Stimulated activated CD4-positive, alpha-beta T cell treated with anti-CD3 and anti-CD28 coated beads, Interleukin-1b, Interleukin-23, amount 100 ng/mL, for 24 hours (primary cell): ENCODE results near the gene TLR8.

ENCODE experiments used
- DNase-seq, 4 experiments: peaks; one replicate each; pipeline ENCODE4 v3.0.0-alpha.2; 2020; ENCODE audit warnings: low read depth in 4 of 4, low spot score in 1 of 4

Gene TLR8

DNA sequence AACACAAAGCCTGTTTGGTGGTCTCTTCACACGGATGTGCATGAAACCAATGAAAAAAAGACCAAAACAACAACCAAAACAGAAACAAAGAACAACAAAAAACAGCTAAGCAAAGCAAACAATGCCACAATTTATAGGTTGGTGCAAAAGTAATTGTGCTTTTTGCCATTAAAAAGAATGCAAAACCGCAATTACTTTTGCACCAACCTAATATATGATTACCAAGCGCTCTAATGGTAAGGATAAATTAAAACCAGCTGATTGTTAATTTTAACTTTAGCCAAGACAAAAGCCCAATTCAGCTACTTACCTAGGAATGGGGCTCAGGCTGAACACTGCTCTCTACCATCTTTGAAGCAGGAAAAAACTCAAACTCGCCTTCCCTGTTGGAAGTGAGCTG is 39.1 kb downstream of the TLR8 start:
- no peak for DNase-seq

DNA sequence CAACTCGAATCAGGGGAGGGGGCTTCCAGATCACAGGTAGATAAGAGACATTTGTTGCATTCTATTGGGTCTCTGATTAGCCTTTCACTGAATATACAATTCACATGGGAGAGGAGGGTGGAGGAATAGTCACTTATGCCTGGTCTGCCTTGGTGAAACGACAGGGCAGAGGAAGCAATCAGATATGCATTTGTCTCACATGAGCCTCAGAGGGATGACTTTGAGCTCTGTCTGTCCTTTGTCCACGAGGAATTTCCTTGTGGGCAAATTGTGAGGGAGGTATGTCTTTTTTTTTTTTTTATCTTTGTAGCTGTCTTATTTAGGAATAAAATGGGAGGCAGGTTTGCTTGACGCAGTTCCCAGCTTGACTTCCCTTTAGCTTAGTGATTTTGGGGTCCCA is 40.0 kb downstream of the TLR8 start:
- DNase-seq, result no peak

DNA sequence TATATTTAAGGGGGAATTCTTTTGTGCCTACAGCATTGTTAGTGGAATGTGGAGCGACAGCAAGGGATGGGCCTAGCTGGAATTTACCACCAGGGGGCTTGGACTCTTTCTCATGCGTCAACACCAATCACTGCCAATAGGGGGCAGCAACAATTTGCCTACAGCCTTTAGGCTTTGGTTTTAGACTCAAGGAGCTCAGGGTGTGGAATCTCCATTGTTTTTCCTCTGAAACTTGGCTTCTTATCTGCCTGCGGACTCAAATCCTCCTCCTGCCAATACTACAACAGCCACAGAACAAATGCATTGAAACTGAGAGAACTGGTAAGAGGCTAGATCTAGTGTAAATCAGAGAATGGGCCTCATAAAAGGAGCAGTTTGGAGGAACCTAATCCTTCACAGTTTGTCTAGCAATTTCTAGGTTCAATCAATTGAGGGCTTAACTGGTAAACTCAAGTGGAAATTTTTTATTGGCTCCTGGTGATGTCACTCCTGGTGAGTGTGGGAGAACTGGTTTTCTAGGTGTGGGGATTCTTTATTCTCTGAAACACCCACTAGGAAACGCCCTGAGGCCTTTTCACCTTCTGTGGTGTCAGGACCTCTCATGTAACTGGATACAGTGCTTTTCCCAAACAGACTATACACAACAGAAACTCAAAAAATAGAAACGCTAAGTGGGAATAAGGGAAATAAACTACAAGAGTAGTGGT is 40.6 kb downstream of the TLR8 start:
- DNase-seq, result peak in 2 of 4 experiments; percentile 60 to 70

DNA sequence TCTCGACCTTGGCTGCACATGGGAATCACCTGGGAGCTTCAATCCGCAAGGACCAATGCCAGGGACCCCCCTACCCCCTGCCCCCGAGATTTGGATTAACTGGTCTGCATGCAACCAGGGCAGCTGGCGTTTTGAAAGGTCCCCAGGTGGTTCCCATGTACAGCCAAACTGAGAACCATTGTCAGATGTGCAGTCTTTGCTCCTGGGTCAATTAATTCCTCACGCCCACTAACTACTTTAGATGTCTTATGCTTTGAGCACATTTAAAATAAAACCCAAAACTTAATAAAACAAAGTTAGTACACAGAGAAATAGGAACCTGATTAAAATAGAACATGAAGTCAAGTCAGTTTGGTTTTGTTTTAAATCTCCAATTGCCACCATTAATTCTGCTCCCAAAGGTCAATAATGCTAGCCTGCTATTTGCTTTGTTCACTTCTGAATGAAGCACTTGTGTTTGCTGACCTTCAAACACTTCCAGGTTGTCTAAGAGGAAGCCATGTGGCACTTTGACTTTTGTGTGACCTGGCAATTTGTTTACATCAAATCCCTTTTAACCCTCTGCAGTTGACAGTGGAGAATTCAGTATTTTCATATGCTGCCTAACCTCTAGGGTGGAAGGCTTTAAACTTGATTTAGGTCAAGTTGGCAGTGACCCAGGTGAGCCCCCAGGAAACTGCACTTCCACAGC is 41.3 kb downstream of the TLR8 start:
- no peak for DNase-seq

DNA sequence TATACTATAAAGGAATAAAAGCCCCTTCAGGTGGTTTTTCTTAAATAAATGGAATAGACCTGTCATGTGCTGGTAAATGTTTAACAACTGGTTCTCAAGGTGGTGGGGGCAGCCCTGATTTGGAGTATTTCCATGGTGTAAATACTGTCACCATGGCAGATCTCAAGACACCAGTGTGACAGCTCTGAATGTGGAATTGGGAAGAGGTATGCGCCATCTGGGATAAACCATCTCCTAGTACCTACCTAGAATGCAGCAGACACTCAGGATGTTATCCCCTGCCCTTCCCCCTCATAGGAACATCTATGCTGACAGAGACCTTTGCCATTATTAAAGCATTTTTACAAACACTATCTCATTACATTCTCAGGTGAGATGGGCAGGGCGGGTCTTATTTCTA is 42.1 kb downstream of the TLR8 start:
- DNase-seq, result no peak

DNA sequence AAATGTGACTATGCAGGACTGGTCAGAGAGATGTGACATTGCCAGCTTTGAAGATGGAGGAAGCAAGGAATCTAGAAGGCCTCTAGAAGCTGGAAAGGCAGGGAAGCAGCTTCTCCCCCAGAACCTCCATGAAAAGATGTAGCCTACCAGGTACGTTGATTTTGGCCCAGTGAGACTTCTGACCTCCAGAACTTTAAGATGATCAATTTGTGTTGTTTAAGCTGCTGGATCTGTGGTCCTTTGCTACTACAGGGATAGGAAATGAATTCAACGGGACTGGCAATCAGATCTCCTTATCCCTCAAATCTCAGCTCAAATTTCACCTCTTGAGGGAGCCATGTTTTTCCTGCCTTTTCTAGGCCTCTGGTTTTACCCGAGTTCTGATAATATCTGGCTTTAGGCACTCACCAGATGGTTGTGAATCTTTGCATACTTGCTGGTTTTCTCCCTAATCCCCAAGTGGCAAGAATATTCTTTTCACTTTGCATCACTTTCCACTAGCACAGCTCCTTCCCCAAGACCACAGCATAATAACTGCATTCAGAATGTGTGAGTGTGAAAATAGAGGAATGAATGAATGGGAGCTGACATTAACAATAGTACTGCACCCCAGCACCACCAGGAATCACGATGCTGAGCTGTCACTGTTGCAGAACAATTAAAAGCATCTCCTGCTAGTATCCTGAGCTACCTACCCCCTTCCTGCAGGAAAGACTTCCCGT is 42.9 kb downstream of the TLR8 start:
- DNase-seq, result no peak

DNA sequence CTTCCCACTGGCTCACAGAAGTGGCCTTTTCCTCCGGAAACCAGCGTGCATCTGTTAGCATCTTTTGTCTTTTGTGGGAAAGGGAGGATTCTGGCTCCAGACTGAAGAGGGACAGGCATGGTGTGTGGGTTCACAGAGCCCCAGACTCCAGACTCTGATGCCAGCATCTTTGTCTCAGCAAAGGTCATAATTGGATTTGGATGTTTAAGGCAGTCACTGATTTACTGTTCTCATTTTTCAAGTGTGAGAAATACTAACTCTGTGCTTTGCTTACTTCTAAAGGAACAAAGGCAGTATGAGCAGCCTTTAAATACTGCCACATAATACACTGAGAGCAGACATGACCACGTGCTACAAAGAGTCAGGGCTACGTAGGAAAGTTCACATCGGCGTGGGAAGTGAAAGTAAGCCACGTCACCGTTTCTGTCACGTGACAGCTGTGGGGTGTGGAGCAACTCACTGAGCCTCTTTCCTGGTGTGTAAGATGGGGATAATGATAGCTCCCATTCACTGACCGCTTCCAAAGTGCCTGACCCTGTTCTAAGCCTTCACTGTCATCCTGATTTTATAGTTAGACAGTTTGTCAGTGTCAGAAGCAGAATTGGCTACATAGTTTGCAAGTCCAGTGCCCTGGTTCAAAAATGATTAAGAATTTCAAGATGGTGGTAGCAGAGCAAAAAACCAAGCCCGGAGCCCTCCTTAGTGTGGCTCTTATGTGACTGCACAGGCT is 43.7 kb downstream of the TLR8 start:
- peak in 2 of 4 experiments; percentile 62 to 70 for DNase-seq

DNA sequence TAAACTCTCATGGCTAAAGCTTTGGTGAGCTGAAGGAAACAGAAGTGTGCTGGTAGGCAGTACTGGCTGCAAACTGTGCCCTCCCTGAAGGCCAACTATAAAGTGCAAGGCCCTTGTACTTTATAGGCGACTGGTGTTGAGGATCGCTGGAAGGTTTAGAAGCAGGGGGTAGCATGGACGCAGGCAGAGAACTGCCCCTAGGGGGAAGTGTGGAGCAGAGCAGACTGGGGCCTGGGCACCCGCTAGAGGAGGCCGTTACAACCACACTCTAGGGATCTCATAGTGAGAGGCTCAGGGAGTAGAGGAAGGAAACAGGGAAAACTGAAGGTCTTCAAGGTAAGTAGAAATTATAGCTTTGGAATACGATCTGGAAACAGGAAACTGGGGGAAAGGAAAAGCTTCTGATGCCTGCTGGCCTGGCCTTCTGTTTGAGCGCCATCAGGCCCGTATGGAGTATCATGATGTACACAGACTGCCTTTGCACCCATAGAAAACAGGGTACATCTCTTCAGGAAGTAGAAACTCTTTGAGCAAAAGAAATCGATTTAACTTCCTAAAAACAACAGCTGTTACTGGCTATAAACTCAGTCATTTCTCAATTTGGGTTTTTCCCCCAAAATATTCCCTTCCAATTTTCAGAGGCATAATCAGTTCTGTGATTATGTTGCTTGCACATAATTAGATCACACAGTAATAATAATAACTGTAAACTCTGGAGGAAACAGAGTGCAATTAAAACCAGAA is 44.6 kb downstream of the TLR8 start:
- DNase-seq, result no peak

DNA sequence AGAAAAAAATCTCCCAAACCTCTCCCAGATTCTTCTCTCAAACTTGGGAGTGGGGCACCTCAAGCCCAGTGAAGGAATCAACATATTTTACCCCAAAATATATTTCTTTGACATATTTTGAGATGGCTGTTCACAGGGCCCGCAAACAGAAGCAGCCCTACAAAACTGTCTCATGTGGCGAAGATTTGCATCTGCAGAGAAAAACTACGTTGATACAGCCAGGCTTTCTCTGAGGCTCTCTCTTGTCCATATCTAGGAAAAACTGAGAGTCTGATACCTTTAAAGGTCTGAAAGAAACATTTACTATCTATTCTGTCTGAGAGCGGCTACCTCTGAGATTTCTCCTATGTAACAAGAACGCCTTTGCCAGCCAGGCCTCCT is 45.2 kb downstream of the TLR8 start:
- no peak for DNase-seq

DNA sequence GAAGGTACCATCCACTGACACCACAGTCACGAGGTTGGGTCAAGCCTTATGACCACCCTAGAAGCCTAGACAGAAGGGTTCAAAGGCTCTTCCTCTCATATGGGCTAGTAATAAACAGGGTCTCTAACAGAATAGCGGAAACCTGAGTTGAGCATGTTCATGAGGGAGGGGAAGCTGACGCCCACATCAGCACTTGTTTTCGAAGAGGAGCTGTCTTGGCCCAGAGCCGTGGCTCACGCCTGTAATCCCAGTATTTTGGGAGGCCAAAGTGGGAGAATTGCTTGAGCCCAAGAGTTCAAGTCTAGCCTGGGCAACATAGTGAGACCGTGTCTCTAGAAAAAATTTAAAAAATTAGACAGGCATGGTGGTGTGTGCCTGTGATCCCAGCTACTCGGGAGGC is 47.0 kb downstream of the TLR8 start:
- DNase-seq, result no peak

DNA sequence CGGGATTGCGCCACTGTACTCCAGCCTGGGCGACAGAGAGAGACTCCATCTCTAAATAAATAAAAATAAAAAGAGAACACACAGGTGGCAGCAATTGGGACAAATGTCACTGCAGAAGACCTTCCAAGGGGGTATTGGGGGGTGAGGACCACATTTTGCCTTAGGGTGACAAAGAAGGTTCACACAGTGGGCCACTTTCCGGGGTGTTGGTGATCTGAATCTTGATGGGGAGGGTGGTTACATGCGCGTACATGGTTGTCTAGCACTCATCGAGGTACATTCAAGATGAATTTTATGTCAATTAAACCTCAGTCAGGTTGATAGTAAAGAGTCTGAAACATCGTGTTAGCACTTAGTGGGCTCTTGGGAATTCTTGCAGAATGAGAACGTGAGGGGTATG is 48.0 kb downstream of the TLR8 start:
- DNase-seq, result no peak

DNA sequence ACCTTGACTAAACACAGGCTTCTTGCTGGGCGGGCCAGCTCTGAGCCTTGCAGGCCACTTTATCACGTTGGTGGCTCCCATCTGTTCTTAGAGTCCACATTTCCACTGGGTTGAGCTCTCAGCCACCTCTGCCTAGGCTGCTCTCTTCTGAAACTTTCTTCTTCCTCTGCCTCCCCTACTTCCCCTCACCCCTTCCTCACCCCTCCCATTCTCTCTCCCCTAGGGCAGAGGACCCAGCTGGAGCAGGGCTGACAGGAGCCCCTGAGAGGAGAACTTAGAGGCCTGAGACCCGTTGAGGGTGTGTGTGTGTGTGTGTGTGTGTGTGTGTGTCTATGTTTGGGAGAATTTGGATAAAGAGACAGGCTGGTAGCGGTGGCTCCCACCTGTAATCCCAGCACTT is 48.6 kb downstream of the TLR8 start:
- no peak for DNase-seq

DNA sequence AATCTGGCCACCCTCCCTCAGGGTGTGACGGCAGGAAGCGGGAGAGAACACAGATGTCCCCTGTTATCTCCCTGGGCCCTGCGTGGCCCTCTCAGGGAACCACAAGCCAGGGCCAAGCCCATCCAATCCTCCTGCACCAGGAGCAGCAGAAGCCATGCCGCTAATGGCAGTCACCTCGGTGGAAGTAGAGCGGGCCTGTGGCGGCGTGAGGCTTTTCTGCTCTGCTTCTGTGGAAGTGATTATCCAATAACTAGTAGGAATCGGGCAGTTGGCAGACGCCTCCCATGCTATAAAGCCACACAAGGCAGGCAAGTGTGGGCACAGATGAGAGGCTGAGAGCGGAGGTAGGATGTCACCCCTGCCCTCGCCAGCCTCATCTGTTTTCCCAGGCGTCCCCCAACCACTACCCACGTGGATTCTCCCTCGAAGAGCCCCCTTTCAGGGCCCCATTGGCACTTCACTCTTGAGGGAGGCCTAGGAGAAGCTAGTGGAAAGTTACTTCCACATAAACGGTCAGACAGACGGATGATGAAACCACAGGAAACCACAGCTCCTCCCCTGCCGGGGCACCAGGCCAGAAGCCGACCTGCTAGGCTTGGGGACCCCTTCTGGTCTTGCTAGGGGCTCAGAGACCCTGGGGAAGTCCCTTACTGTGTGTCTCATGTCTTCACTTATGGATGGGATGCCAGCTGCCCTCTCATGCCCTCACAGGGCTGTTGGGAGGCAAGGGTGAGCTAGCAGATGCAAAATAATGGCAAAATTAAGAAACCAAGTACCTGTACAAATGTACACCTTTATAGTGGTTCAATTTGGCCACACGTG is 49.7 kb downstream of the TLR8 start:
- no peak for DNase-seq

DNA sequence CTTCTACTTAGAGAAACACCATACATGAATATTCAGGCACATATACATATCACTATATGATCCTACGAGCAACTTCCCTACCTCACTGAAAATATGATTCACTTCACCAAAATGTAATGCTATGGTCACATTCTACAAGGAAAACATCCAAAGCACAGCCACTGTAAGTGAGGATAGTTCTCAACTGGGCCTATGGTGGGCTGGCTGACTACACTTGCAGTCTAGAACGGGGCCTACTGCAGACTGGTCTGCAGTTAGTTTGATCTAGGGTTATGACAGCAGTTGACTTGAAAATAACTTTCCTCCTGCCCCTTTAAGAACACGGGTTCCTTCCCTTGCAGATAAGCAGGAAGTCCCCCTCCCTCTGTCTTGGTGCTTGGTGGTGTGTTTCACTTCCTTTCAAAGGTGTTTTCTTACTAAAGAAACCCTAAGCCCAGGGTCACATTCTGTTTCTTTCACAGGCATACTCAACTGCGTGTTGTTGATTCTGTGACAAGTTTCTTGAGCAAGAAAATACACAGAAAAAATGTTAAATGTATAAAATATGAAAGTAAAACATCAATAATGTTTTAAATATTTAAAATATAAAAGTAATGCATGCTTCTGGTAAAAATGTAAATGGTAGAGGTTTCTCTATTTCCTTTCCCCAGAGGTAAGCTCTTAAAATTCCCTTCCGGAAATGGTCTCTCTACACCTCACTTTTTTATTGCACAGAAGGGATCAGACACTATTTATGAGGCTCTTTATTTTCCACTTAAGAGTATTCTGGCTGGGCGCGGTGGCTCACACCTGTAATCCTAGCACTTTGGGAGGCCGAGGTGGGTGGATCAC is 50.5 kb downstream of the TLR8 start:
- no peak for DNase-seq

DNA sequence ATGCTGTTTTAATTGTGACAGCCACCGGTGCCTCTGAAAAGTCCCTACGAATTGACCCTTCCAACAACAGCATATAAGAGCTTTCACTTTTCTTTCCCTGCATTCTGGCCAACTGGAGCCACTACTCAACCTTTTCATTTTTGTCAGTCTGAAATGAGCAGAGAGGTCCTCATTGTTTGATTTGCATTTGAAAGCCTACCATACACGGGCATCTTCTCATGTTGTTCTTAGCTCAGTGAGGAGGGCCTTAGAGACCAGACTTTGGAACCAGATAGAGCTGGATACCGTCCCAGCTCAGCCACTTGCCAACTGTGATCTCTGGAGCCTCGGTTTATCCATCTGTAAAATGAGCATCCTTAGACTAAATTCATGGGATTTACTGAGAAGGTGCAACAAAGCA is 51.6 kb downstream of the TLR8 start:
- no peak for DNase-seq

DNA sequence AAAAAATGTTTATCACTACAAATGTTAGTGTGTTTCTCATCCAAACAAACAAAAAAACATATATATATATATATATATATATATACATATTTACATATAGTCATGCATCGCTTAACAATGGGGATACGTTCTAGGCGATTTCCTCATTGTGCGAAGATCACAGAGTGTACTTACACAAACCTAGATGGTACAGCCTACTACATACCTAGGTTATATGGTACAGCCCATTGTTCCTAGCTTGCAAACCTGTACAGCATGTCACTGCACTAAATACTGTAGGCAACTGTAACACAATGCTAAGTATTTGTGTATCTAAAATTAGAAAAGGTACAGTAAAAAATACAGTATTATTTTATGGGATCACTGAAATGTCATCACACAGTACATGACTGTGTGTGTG is 52.0 kb downstream of the TLR8 start:
- no peak for DNase-seq

DNA sequence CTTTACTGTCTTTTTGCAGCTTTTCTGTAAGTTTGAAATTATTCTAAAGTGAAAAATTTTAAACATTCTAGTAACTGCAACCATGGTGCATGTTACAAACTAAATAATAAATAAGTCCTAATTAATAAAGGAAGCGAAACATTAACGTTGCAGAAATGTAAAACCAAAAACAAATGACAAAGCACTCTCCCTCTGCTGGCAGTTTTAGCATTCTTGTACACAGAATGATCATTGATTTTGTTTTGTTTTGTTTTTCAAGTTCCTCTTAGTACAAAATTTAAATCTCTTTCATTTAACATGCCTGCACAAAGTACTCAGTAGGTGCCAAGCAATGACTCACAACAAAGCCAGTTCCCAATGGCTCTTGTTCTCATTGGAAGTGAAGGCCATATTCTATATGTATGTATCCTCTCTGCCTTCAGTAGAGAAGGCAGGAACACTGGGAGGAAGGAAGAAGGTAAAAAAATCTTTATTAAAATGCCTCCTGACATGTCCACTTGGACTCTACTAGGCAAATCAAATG is 54.8 kb downstream of the TLR8 start:
- no peak for DNase-seq

DNA sequence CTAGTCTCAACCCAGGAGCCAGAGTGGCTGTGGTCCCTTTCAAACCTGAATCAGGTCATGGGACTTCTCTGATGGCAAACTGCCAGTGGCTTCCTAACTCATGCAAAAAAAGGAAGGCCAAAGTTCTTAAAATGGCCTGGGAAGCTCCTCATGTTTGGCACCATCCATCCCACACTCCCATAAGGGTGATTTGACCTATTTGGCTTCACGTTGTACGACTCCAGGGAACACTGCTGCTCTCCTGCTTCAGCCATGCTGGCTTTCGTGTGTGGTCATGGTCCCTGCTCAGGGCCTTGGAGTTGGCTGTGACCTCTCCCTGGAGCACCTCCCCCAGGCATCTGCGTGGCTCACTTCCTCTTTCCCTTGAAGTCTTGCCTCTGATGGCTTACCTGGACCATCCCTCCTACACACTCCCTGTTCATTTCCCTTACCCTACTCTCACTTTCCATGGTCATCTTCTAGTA is 55.7 kb downstream of the TLR8 start:
- DNase-seq, result no peak
